AML-193 (cell line): ENCODE results near the gene TBC1D20.
"Not testable (repeated sequence)": the region's sequence is repeated elsewhere in the genome, so short reads cannot be mapped to it uniquely, and the experiment has no call there.

ENCODE experiments used
- DNase-seq, 2 experiments: peaks; one replicate each; lab custom pipeline; 2025; lab: John Stamatoyannopoulos, UW

TBC1D20 gene

GRCh38 chr20:401682-402495 lies 60.4 kb downstream of the TBC1D20 start:
- DNase-seq = no peak

GRCh38 chr20:400454-401275 lies 61.7 kb downstream of the TBC1D20 start:
- no peak for DNase-seq

DNA sequence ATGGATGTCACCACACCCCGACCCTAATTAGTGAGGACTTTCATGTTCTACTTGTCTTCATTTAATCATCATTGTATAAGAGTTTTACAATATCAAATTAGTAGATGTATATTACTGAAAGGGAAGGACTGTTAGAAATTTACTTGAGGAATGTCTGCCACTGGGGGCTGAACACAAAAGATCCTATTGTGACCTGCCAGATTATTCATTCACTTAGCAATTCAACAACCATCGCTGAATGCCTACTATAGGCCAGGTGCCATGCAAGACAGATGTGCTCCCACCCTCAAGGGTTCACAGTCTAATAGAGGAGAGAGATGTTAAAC lies 62.2 kb downstream of the TBC1D20 start:
- no peak for DNase-seq

DNA sequence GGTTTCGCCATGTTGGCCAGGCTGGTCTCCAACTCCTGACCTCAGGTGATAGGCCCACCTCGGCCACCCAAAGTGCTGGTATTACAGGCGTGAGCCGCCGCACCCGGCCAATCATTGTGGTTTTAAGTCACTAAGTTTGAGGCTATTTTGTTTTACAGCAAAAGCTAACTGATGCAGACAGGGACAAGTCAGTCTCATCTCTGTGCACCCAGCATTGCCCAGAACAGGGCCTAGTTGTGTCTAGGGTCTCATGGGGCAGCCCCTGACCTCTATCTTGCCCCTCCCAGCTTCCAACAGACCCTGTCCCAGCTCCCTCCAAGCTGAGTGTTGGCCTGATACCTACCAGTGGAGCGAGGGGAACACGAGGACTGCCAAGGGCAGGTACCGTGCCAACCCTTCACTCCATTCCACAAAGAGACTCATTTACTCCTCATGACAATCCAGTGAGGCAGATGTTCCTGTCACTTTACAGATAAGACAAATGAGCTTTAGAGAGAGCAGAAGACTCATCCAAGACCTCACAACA lies 63.1 kb downstream of the TBC1D20 start:
- no peak for DNase-seq

- no peak for DNase-seq
These were observed 64.7 kb downstream of the TBC1D20 start for GRCh38 chr20:397432-398237.

GRCh38 chr20:396619-397431 lies 65.5 kb downstream of the TBC1D20 start:
- DNase-seq = no peak

GRCh38 chr20:396252-396618 lies 66.1 kb downstream of the TBC1D20 start:
- DNase-seq = no peak

DNA sequence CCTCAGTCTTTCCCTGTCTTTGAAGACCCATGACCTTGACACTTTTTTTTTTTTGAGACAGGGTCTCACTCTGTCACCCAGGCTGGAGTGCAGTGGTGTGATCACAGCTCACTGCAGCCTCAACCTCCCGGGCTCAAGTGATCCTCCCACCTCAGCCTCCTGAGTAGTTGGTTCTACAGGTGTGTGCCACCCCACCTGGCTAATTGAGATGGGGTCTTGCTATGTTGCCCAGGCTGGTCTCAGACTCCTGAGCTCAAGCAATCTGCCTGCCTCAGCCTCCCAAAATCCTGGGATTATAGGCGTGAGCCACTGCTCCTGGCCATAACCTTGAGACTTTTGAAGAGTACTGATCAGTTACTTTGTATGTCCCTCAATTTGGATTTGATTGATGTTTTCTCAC lies 69.0 kb downstream of the TBC1D20 start:
- DNase-seq = not testable (repeated sequence)

DNA sequence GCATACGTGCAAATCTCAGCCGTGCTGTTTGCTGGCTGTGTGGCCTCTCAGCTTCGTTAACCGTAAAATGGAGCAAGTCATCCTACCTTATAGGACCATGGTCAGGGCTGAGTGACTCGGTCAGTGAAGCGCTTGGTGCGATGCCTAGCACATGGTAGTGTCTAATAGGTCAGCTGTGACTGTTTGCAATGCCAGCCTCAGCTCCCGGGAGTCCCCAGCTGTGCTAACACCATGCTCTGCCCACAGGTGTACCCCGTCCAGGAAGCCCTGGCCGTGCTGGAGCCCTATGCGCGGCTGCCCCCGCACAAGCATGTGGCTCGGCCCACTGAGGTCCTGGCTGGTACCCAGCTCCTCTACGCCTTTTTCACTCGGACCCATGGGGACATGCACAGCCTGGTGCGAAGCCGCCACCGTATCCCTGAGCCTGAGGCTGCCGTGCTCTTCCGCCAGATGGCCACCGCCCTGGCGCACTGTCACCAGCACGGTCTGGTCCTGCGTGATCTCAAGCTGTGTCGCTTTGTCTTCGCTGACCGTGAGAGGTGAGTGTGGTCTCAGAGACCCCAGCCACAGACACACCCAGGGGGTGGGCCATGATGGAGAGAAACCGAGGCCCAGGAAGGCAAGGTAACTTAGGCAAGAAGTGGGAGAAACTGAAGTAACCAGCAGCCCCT lies 71.2 kb downstream of the TBC1D20 start:
- DNase-seq = no peak

DNA sequence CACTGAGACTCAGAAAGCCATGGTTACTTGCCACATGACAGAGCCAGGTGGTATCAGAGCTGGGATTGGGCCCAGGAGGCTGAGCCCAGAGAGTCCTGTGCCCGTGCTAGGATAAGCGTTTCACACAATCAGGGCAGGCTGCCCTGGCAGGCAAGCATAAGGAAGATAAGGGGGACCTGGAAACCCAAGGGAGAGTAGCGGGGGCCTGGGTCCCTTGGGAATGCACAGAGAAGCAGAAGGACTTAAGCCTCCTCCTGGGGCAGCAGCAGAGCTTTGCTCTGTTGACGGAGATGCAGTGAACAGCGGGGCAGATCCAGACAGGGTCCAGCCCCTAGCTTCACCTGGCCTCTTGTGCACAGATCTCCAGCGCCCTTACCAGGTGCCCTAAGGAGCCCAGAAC lies 73.1 kb downstream of the TBC1D20 start:
- no peak for DNase-seq

DNA sequence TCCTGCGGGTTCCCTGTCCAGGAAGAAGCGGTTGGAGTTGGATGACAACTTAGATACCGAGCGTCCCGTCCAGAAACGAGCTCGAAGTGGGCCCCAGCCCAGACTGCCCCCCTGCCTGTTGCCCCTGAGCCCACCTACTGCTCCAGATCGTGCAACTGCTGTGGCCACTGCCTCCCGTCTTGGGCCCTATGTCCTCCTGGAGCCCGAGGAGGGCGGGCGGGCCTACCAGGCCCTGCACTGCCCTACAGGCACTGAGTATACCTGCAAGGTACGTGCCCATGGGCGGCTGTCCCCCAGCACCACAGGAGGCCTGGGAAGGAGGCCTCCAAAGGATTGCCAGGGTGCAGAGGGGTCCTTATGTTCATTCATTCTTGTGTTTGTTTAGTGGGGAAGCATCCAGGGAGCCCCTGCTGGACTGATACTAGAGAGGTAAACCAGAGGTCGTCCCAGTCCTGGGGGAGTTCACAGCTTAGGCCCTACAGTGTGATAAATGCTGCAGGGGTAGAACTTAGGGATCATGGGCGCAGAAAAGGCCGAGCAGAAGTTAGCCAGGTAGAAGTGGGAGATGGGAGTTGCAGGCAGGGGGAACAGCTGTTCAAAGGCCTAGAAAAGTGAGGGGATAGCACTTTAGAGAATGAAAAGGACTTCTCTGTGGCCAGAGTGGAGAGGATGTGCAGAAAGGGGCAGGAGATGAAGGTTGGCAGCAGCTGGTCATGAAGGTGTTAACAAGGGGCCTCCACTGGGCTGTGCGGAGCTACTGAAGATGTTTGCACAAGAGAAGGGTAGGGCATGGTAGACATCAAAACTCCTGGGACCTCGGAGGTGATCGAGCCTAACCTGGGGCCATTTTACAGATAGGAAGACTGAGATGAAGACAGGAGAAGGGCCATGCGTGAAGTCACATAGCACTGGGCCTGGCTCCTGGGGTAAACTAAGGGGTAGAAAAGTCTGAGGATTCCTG lies 74.0 kb downstream of the TBC1D20 start:
- DNase-seq = no peak

GRCh38 chr20:387520-387919 lies 74.8 kb downstream of the TBC1D20 start:
- no peak for DNase-seq

- DNase-seq = not testable (repeated sequence)
These were observed 75.7 kb downstream of the TBC1D20 start for GRCh38 chr20:386634-387033.
